ENCODE results near the gene PROCR.

DNA sequence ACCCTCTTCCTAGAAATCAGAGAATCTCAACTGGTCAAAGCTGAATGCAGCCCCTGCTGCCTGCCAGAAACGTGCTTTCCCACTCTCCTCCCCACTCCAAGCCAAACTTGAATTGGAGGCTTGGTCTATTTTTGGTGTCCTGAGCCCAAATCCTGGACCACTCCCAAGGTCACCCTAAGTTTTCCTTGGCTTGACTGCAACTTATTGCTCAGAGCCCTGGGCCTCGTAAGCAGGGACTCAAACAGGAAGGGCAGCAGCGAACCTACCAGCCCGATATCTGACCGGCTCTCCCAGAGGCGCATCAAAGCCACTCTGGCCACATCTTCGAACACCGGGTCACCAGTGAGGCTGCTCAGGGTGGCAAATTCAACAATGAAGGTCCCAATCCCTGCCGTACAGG lies 37.4 kb upstream of the PROCR start:
- TF ChIP-seq POLR2AphosphoS5 (IDR thresholded peaks at IDR 0.05): no peak
- TF ChIP-seq, protein P1, sequence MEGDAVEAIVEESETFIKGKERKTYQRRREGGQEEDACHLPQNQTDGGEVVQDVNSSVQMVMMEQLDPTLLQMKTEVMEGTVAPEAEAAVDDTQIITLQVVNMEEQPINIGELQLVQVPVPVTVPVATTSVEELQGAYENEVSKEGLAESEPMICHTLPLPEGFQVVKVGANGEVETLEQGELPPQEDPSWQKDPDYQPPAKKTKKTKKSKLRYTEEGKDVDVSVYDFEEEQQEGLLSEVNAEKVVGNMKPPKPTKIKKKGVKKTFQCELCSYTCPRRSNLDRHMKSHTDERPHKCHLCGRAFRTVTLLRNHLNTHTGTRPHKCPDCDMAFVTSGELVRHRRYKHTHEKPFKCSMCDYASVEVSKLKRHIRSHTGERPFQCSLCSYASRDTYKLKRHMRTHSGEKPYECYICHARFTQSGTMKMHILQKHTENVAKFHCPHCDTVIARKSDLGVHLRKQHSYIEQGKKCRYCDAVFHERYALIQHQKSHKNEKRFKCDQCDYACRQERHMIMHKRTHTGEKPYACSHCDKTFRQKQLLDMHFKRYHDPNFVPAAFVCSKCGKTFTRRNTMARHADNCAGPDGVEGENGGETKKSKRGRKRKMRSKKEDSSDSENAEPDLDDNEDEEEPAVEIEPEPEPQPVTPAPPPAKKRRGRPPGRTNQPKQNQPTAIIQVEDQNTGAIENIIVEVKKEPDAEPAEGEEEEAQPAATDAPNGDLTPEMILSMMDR (IDR thresholded peaks at IDR 0.05): no peak
- TF ChIP-seq POLR2A (IDR thresholded peaks at IDR 0.05): no peak
- no peak for TF ChIP-seq EP300 (IDR thresholded peaks at IDR 0.05)
